K562 (cell line): Measurements from ENCODE around the gene RIT2.

Source experiments
- CBX1 ChIP-seq: sonication (generic); IDR thresholded peaks from 2 replicates; pipeline ENCODE4 v1.6.1; 2016; ENCODE audit warnings: antibody characterized with exemption, low read depth, mild to moderate bottlenecking
- ESRRA ChIP-seq: fragments of 450-650 bp; IDR thresholded peaks from 2 replicates; pipeline ENCODE4 v1.6.1; 2014; ENCODE audit warnings: low read depth, mild to moderate bottlenecking, moderate library complexity, borderline replicate concordance
- EZH2 ChIP-seq: IDR thresholded peaks from 2 replicates; pipeline ENCODE4 v1.6.1; 2012; ENCODE audit warnings: low read depth, mild to moderate bottlenecking, inconsistent platforms, low read length, borderline replicate concordance
- PHF8 ChIP-seq: fragments of 200-600 bp; sonication (generic); IDR thresholded peaks from 2 replicates; pipeline ENCODE4 v1.6.1; 2012; ENCODE audit warnings: mixed run types, mild to moderate bottlenecking, inconsistent platforms, low read length, moderate library complexity, borderline replicate concordance
- PRPF4 ChIP-seq: fragments of 200-400 bp; formaldehyde crosslinking; IDR thresholded peaks from one replicate; pipeline ENCODE4 v1.6.1; 2017; ENCODE audit warnings: low read length, low read depth, mild to moderate bottlenecking; ENCODE audit not compliant: insufficient read depth, poor library complexity, severe bottlenecking
- TGIF2 ChIP-seq: sonication (generic); formaldehyde crosslinking; IDR thresholded peaks from 2 replicates; pipeline ENCODE4 v1.8.1; 2022; ENCODE audit warnings: mild to moderate bottlenecking, missing genetic modification reagents, moderate library complexity
- ZC3H4 ChIP-seq: sonication (generic); formaldehyde crosslinking; IDR thresholded peaks from 2 replicates; pipeline ENCODE4 v1.9.0; 2021; ENCODE audit warnings: missing genetic modification reagents, borderline replicate concordance
- ZNF184 ChIP-seq: sonication (generic); formaldehyde crosslinking; IDR thresholded peaks from 2 replicates; pipeline ENCODE4 v1.5.0; 2020; ENCODE audit warnings: missing genetic modification reagents
- ZNF274 ChIP-seq: IDR thresholded peaks from 2 replicates; pipeline ENCODE4 v1.6.1; 2011; ENCODE audit warnings: low read depth, mild to moderate bottlenecking, low read length, moderate library complexity, borderline replicate concordance
- ZNF316 ChIP-seq: fragments of 450-650 bp; IDR thresholded peaks from 2 replicates; pipeline ENCODE4 v1.6.1; 2016
- ZZZ3 ChIP-seq: fragments of 450-650 bp; IDR thresholded peaks from 2 replicates; pipeline ENCODE4 v1.6.1; 2016; ENCODE audit warnings: antibody characterized with exemption, mild to moderate bottlenecking, moderate library complexity
- TF ChIP-seq, protein P1 (sequence below), 3 experiments: IDR thresholded peaks in 2 of 3; conservative IDR thresholded peaks in 1 of 3; 2 replicates each; pipeline ENCODE4 v1.5.1; 2011 to 2012; ENCODE audit warnings: low read length in 3 of 3, mild to moderate bottlenecking in 3 of 3, control low read depth in 2 of 3, improper control_type of control experiment in 1 of 3, inconsistent platforms in 1 of 3, low read depth in 1 of 3, mixed read lengths in 1 of 3, moderate library complexity in 1 of 3; ENCODE audit not compliant: insufficient read depth in 2 of 3

DNA sequence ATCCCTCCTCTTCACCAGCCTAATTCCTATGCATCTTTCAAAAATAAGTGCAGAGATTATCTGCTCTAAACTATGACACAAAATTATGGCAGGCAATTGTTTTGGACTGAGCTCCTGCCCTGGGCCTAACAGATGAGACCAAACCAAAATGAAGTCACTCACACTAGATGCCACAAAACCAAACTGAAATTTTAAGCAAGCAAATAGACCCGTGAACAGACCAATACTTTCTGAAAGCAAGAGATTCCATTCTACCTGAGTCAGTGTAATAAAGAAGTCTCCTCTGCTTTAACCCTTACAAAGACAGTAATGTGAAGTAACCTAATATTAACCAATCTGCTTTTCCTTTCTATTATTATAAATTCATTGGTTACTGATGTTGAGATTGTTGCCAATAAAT lies 84.3 kb downstream of the RIT2 start:
- TF ChIP-seq ZNF184 (no peak), PRPF4 (no peak), PHF8 (no peak), ZNF274 (no peak), ZC3H4 (CRISPR knock-in tag) (no peak), ESRRA (no peak), TGIF2 (no peak), ZNF316 (no peak), ZZZ3 (no peak), EZH2 (no peak), CBX1 (no peak)
- TF ChIP-seq, protein P1, sequence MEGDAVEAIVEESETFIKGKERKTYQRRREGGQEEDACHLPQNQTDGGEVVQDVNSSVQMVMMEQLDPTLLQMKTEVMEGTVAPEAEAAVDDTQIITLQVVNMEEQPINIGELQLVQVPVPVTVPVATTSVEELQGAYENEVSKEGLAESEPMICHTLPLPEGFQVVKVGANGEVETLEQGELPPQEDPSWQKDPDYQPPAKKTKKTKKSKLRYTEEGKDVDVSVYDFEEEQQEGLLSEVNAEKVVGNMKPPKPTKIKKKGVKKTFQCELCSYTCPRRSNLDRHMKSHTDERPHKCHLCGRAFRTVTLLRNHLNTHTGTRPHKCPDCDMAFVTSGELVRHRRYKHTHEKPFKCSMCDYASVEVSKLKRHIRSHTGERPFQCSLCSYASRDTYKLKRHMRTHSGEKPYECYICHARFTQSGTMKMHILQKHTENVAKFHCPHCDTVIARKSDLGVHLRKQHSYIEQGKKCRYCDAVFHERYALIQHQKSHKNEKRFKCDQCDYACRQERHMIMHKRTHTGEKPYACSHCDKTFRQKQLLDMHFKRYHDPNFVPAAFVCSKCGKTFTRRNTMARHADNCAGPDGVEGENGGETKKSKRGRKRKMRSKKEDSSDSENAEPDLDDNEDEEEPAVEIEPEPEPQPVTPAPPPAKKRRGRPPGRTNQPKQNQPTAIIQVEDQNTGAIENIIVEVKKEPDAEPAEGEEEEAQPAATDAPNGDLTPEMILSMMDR (IDR thresholded peaks at IDR 0.05 in 2 of 3, conservative IDR thresholded peaks at IDR 0.05 in 1 of 3; ENCODE audit: insufficient read depth in 2 of 3, low read depth in 1 of 3, low read length in 3 of 3) = no peak
